NCI-H1048 (cell line): ENCODE results near the gene IYD.
"Not testable (repeated sequence)": the region's sequence is repeated elsewhere in the genome, so short reads cannot be mapped to it uniquely, and the experiment has no call there.

ENCODE experiments used
- DNase-seq: peaks from one replicate; lab custom pipeline; 2025; lab: John Stamatoyannopoulos, UW

IYD gene

DNA sequence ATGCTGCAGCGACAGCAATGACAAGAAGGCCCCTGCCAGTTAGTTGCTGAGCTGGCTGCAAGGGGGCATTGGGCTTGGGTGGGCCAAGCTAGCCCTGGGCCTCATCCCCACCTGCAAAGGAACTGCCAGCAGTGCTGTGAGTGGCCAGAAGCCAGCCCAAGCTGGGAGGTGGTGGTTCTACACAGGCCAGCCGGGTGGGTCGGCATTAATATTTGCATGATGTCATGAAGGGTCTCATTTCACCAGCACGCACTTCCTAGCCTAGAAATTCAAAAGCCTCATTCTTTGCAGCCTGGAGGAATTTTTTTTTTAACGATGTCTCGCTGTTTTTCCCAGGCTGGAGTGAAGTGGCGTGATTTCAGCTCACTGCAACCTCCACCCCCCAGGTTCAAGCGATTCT is 62.0 kb downstream of the IYD start:
- DNase-seq, result no peak

DNA sequence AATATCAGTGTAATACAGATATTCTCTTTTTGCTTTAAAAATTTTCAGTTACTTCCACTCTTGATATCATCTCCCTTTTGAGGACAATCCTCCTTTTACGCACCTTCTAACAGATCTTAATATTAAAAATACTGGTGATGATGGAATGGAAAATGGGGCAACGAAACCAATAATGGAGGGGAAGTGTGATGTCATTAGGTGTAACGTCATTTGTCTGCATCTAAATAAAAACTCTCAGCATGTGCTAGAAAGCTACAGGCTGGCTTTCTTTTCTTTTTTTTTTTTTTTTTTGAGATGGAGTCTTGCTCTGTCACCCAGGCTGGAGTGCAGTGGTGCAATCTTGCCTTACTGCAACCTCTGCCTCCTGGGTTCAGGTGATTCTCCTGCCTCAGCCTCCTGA is 66.5 kb downstream of the IYD start:
- no peak for DNase-seq

- no peak for DNase-seq
Observed at GRCh38 chr6:150435832-150436231, 67.0 kb downstream of the IYD start.

DNA sequence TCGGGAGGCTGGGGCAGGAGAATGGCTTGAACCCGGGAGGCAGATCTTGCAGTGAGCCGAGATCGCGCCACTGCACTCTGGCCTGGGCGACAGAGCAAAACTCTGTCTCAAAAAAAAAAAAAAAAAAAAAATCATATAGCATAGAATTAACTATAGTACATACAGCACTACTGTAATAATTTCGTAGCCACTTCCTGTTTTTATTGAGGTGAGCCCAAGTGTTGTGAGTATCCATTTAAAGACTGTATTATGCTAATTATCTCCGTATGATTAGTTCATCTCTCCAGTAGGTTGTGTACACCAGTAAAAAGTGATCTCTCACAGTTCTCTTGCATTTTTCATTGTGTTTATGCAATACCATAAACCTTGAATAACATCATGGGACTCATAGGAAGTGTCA is 70.6 kb downstream of the IYD start:
- DNase-seq, result no peak

- no peak for DNase-seq
Observed at GRCh38 chr6:150443621-150444020, 74.8 kb downstream of the IYD start.

GRCh38 chr6:150444308-150444707 is 75.5 kb downstream of the IYD start:
- DNase-seq, result no peak

DNA sequence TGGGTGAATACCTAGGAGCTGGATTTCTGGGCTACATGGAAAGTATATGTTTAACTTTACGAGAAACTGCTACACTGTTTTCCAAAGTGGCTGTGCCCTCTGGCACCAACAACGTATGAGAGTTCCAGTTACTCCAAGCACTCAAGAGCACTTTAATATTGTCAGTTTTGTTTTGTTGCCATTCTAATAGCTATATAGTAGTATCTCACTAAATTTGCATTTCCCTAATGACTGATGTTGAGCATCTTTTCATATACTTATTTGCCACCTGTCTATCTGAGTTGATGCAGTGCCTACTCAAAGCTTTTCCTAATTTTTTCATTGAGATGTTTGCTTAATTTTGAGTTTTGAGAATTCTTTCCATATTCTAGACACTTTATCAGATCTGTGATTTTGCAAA is 76.7 kb downstream of the IYD start:
- DNase-seq, result no peak

- no peak for DNase-seq
Observed at GRCh38 chr6:150448221-150448620, 79.4 kb downstream of the IYD start.

- DNase-seq, result not testable (repeated sequence)
Observed at GRCh38 chr6:150449055-150449454, 80.2 kb downstream of the IYD start.

GRCh38 chr6:150450918-150451317 is 82.1 kb downstream of the IYD start:
- DNase-seq, result no peak

GRCh38 chr6:150451807-150452427 is 83.1 kb downstream of the IYD start:
- DNase-seq, result no peak

GRCh38 chr6:150452428-150453243 is 83.8 kb downstream of the IYD start:
- DNase-seq, result no peak

GRCh38 chr6:150453357-150453756 is 84.5 kb downstream of the IYD start:
- no peak for DNase-seq
